Ramos (cell line): ENCODE results near the gene TEX51.

ENCODE experiments used
- in situ Hi-C: fragments of 300-500 bp; cut with MboI; formaldehyde crosslinking; loops from one replicate; pipeline ENCODE4 v1.14.3; 2022; ENCODE audit warnings: low sequenced_read_pairs; ENCODE audit not compliant: unreplicated experiment

Gene TEX51

GRCh38 chr2:126946318-126947102 lies 47.8 kb downstream of the TEX51 start:
- in situ Hi-C loops: no loop called here

GRCh38 chr2:126947103-126947429 lies 48.4 kb downstream of the TEX51 start:
- in situ Hi-C loops: no loop called here

GRCh38 chr2:126949775-126950174 lies 51.1 kb downstream of the TEX51 start:
- in situ Hi-C loops: no loop called here

- in situ Hi-C loops: no loop called here
These were observed 51.8 kb downstream of the TEX51 start for GRCh38 chr2:126950504-126950903.
